Measurements from ENCODE around the gene SNX8.
"Not testable (repeated sequence)": the region's sequence is repeated elsewhere in the genome, so short reads cannot be mapped to it uniquely, and the experiment has no call there.

Gene SNX8

DNA sequence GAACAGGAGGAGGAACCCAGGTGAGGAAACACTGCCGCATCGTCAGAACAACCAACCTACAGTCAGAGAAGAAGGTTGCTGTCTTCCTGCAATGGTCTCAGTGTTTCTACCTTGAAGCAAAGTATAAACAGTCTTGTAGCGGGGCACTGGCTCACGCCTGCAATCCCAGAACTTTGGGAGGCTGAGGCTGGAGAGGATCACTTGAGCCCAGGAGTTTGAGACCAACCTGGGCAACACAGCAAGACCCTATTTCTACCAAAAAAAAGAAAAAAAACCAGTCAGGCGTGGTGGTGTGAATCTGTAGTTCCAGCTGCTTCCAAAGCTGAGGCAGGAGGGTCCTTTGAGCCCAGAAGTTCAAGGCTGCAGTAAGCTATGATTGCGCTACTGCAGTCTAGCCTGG, 23.4 kb downstream of the SNX8 start:
- DNase-seq (ENCODE audit: low read depth in 2 of 3, low spot score in 2 of 3) = no peak

- DNase-seq (ENCODE audit: low read depth in 2 of 3, low spot score in 2 of 3) = no peak
These were observed 24.6 kb downstream of the SNX8 start for GRCh38 chr7:2289621-2290020.

GRCh38 chr7:2289111-2289586, 25.1 kb downstream of the SNX8 start:
- DNase-seq (ENCODE audit: low read depth in 2 of 3, low spot score in 2 of 3) = no peak

DNA sequence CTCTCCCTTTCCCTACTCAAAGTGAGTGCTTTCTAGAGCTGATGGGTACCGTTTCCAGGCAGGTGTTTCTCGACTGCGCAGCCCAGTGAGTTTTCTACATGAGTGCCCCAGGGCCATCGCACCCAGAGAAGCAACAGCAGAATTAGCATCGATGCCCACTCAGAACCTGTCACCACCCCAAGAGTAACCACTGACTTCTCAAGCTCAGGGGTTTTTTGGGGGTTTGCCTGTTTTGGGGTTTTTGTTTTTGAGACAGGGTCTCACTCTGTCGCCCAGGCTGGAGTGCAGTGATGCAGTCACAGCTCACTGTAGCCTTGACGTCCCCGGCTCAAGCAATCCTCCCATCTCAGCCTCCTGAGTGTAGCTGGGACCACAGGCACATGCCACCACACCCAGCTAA, 25.7 kb downstream of the SNX8 start:
- DNase-seq (ENCODE audit: low read depth in 2 of 3, low spot score in 2 of 3) = no peak

DNA sequence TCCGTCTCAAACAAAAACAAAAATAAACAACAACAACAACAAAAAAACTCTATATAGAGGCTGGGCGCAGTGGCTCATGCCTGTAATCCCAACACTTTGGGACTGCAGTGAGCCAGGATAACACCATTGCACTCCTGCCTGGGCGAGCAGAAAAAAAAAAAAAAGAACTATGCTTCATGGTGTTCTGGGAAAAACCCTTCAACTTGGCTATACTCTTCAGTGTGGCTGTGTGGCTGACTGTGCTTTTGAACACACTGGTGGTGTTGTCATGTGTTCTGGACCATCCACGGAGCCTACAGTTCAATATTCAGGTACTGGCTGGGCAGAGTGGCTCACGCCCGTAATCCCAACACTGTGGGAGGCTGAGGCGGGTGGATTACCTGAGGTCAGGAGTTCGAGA, 26.5 kb downstream of the SNX8 start:
- DNase-seq (ENCODE audit: low read depth in 2 of 3, low spot score in 2 of 3) = no peak

DNA sequence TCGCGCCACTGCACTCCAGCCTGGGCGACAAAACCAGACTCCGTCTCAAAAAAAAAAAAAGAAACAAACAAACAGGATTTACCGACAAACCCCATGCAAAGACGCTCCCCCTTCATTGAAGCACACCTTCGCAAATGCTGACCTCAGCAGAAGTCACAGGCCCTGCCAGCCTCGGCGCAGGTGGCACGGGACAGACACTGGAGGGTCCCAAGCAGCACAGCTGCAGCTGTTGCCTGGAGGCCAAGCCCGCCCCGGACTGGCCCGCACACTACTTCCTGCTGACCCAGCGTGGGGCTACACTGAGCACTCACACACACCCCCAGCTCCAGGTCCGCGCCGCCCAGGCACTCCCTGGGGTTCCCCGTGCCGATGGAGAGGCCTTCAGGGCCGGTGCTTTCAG, 31.2 kb downstream of the SNX8 start:
- no peak for DNase-seq (ENCODE audit: low read depth in 2 of 3, low spot score in 2 of 3)

- no peak for DNase-seq (ENCODE audit: low read depth in 2 of 3, low spot score in 2 of 3)
These were observed 32.0 kb downstream of the SNX8 start for GRCh38 chr7:2282185-2282751.

GRCh38 chr7:2281541-2281940, 32.7 kb downstream of the SNX8 start:
- no peak for DNase-seq (ENCODE audit: low read depth in 2 of 3, low spot score in 2 of 3)

DNA sequence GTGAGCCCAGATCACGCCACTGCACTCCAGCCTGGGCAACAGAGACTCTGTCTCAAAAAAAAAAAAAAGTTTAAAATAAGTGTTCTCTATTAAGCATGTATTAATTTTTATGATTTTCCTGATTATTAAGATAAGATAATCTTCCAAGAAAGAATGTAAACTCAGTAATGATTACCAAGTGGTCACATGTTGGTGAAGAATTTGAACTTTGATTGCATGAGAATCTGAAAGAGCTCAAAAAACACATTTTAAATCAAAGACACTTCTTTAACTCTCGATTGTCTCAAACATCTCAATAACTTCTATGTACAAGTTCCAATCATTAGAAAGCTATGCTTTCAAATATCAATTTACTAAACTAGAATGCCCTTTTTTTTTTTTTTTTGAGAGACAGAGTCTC, 33.8 kb downstream of the SNX8 start:
- DNase-seq (ENCODE audit: low read depth in 2 of 3, low spot score in 2 of 3) = no peak

DNA sequence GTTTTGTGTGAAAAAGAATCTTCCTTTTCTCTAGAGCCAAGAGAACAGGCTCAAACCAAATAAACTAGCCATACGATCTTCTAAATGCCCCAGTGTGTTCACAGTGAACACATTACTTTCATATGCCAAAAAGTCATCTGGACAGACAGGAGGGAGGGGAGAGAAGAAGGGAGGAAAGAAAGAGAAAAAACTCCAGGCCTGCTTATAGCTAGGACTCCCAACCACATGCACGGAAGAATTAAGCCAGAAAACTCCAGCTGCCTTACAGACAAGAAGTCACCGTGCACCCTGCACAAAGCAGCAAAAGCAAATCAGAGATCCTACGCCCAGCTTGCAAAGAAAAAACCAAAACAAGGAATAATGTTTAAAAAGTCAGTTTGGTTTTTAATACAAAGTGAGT, 34.3 kb downstream of the SNX8 start:
- DNase-seq (ENCODE audit: low read depth in 2 of 3, low spot score in 2 of 3) = no peak

- DNase-seq (ENCODE audit: low read depth in 2 of 3, low spot score in 2 of 3) = no peak
These were observed 36.2 kb downstream of the SNX8 start for GRCh38 chr7:2278026-2278425.

- DNase-seq (ENCODE audit: low read depth in 2 of 3, low spot score in 2 of 3) = no peak
These were observed 38.1 kb downstream of the SNX8 start for GRCh38 chr7:2276107-2276506.

- DNase-seq (ENCODE audit: low read depth in 2 of 3, low spot score in 2 of 3) = no peak
These were observed 39.1 kb downstream of the SNX8 start for GRCh38 chr7:2275101-2275500.

GRCh38 chr7:2274666-2275065, 39.6 kb downstream of the SNX8 start:
- DNase-seq (ENCODE audit: low read depth in 2 of 3, low spot score in 2 of 3) = no peak

DNA sequence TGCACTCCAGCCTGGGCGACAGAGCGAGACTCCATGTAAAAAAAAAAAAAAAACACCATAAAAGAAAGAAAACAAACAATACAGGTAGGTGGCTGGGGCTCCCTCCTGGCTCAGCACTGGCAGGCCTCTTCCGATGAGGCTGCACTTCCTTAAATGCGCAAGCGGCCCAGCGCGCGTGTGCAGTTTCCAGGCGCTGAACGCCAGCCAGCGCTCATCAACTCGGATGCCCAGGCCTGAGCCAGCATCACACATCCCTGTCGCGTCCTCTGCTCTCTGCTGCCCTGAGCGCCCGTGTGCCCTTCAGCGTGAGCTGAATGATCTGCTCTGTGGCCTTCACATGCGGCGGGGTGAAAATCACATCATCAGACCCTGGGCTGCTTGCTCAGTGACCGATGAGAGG, 40.4 kb downstream of the SNX8 start:
- DNase-seq (ENCODE audit: low read depth in 2 of 3, low spot score in 2 of 3) = no peak

- no peak for DNase-seq (ENCODE audit: low read depth in 2 of 3, low spot score in 2 of 3)
These were observed 42.2 kb downstream of the SNX8 start for GRCh38 chr7:2272031-2272430.

DNA sequence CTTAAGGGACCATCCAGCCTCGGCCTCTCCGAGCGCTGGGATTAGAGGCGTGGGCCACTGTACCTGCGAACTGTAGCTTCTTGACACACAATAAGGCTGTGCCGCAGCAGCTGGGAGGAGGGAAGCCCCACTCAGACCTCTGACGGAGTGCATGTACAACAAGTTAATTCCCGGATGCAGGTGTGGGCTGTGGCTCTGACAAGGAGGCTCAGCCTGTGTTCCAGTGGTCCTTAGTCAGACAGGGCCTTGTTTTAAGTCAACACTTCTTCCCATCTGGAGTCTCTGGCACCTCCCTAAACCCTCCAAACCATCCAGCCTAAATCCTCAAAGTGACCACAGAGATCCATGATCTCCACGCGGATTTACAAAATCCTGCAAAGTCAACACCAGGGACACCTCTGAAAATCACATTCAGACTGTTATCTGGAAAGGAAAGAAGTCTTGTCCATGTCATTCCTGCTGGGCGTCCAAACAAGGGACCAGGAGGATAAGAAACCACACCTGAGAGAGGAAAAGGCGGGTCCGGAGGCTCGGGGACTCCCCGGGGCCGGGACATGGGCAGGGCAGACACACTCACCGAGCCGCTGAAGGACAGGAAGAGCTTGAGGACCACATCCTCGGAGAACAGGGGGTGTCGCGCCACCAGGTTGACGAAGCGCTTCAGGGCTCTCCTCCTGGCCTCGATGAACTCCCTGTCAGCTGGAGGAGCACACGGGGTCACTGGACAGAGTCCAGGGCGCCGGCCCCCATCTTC, 42.8 kb downstream of the SNX8 start:
- no peak for DNase-seq (ENCODE audit: low read depth in 2 of 3, low spot score in 2 of 3)

- no peak for DNase-seq (ENCODE audit: low read depth in 2 of 3, low spot score in 2 of 3)
These were observed 43.7 kb downstream of the SNX8 start for GRCh38 chr7:2270495-2270894.

DNA sequence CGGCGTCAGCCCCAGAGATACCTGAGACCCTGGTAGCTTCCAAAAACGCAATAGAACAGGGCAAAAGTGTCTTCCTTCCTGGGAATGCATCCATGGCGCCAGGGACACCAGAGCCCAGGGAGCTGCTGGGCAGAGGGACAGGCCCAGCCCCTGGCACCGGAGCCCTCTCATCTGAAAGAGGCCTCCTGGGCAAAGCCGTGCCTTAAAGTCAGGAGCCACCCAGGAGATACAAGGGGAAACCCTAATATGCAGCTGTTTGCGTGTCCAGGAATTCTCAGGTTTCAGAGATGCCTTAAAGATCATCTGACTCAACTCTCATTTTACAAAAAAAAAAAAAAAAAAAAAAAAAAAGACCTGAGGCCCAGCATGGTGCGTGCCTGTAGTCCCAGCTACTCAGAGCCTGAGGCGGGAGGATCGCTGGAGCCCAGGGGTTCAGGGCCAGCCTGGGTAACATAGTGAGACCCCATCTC, 44.2 kb downstream of the SNX8 start:
- no peak for DNase-seq (ENCODE audit: low read depth in 2 of 3, low spot score in 2 of 3)

DNA sequence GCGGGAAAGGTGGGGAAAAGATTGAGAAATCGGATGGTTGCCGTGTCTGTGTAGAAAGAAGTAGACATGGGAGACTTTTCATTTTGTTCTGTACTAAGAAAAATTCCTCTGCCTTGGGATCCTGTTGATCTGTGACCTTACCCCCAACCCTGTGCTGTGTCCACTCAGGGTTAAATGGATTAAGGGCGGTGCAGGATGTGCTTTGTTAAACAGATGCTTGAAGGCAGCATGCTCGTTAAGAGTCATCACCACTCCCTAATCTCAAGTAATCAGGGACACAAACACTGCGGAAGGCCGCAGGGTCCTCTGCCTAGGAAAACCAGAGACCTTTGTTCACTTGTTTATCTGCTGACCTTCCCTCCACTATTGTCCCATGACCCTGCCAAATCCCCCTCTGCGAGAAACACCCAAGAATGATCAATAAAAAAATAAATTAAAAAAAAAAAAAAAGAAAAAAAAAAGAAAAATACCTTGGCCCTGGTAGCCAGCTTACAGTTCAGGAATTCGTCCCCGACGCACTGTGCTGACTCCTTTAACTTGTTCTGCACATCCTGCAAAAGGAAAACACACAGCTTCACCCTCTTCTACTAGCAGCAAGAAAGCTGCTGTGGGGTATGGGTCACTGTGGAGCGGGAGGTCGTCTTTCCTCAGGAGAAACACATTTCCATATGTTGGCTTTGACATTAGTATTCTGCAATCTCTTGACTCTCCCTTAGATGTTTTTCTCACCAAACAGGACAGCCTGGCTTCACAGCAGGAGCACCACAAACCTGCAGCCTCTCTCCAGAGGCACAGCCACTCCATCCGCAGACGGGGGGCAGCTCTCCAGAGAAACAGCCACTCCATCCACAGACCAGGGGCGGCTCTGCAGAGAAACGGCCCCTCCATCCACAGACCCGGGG, 44.9 kb downstream of the SNX8 start:
- not testable (repeated sequence) for DNase-seq (ENCODE audit: low read depth in 2 of 3, low spot score in 2 of 3)

DNA sequence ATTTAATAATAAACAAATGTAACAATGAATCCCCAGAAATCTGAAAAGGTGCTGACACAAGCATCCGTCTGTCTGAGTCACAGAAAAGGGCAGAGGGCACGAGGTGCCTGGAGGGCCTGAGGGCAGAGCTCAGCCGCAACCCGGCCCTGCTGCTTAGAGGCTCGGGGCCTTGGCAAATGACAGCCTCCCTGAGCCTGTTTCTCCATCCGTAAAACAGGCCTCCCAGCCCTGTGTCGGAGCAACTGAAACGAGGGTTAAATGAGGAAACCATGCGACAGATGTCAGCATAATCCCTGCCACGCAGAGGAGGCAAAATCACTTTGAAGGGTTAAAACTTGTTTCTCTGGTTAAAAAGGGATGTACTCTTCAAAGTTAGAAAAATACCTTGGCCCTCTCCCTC, 47.3 kb downstream of the SNX8 start:
- DNase-seq (ENCODE audit: low read depth in 2 of 3, low spot score in 2 of 3) = no peak

GRCh38 chr7:2264158-2264557, 50.1 kb downstream of the SNX8 start:
- no peak for DNase-seq (ENCODE audit: low read depth in 2 of 3, low spot score in 2 of 3)

Data from activated CD8-positive, alpha-beta memory T cell treated with anti-CD3 and anti-CD28 coated beads for 48 hours (primary cell).